Peyer's patch (tissue), 4 donors: Measurements from ENCODE around the gene RNF26. TPM values are rescaled to one million over a fixed set of nuclear protein-coding genes. Genes with fewer than 3 reads are reported as not detected.

Source experiments
- DNase-seq, 3 donors: peaks; one replicate each; pipeline ENCODE4 v3.0.0-alpha.2; 2017 to 2019
- H3K27ac ChIP-seq, 4 donors: fragments of 200-600 bp; sonication (generic); one replicate each; pipeline ENCODE4 v1.5.1; 2016 to 2019
- H3K27me3 ChIP-seq, 2 donors: fragments of 200-600 bp; sonication (generic); one replicate each; pipeline ENCODE4 v1.5.1; 2019
- H3K36me3 ChIP-seq, 3 donors: fragments of 200-600 bp; sonication (generic); one replicate each; pipeline ENCODE4 v1.5.1; 2016 to 2019
- H3K4me1 ChIP-seq, 4 donors: fragments of 200-600 bp; sonication (generic); one replicate each; pipeline ENCODE4 v1.5.1; 2016 to 2019
- H3K4me3 ChIP-seq, 4 donors: fragments of 200-600 bp; sonication (generic); 1 replicate in 3 of 4; 2 replicates in 1 of 4; pipeline ENCODE4 v1.5.1; 2016 to 2019; ENCODE audit warnings: mild to moderate bottlenecking in 1 of 4
- H3K9me3 ChIP-seq, 4 donors: fragments of 200-600 bp; sonication (generic); one replicate each; pipeline ENCODE4 v1.5.1; 2016 to 2019; ENCODE audit warnings: mild to moderate bottlenecking in 1 of 4
- CTCF ChIP-seq, 6 experiments: fragments of 450-650 bp in 4 of 6; fragments of 200-600 bp in 2 of 6; sonication (generic) in 1 of 6; IDR thresholded peaks; one replicate each; pipeline ENCODE4 v1.5.1; 2017 to 2019; ENCODE audit warnings: antibody characterized with exemption in 6 of 6, mild to moderate bottlenecking in 3 of 6, moderate library complexity in 1 of 6
- POLR2A ChIP-seq, 2 donors: fragments of 450-650 bp; IDR thresholded peaks; one replicate each; pipeline ENCODE4 v1.5.1; 2017; ENCODE audit warnings: antibody characterized with exemption in 2 of 2, mild to moderate bottlenecking in 2 of 2, moderate library complexity in 2 of 2
- total RNA-seq, 4 donors: library from RNA; depleted of rRNA; stranded (reverse); fragments of >200 nt; gene quantifications; one replicate each; pipeline ENCODE4 v1.1.0, GENCODE V29; 2016

Gene RNF26
- total RNA-seq, result 10 to 100 TPM; 15.5 to 23.4 (median 16.5) TPM

- no peaks in the 10 kb centered on the region for H3K36me3 ChIP-seq
- H3K4me1 ChIP-seq, result peaks cover 0 to 50% (median 7%) of the 10 kb centered on the region in 4 donors
- H3K27me3 ChIP-seq, result no peaks in the 10 kb centered on the region
- TF ChIP-seq CTCF (IDR thresholded peaks at IDR 0.05) (no peak), POLR2A (IDR thresholded peaks at IDR 0.05) (peak; percentile 47 to 55)
- peak within 1 kb of the TSS; percentile 78 to 90 (median 83) for H3K27ac ChIP-seq
- DNase-seq, result peak; percentile 94 to 98 (median 96)
- H3K4me3 ChIP-seq, result peak within 1 kb of the TSS; percentile 86 to 98 (median 92)
- no peaks in the 10 kb centered on the region for H3K9me3 ChIP-seq
Measured at GRCh38 chr11:119334174-119334930, at the start of gene RNF26. TSS of gene RNF26 (plus strand) at chr11:119334527. CDS start at chr11:119335123, 596 bp downstream.

GRCh38 chr11:119285431-119285830, 48.9 kb upstream of the RNF26 start:
- H3K4me3 ChIP-seq, result no peak overlapping the region
- no peak overlapping the region for H3K27ac ChIP-seq
- no peak for DNase-seq
- no peaks in the 10 kb centered on the region for H3K4me1 ChIP-seq
- peaks cover 0 to 36% (median 0%) of the 10 kb centered on the region in 3 donors for H3K36me3 ChIP-seq
- TF ChIP-seq CTCF (IDR thresholded peaks at IDR 0.05), result no peak
- TF ChIP-seq POLR2A (IDR thresholded peaks at IDR 0.05), result no peak
- H3K9me3 ChIP-seq, result no peaks in the 10 kb centered on the region
- no peaks in the 10 kb centered on the region for H3K27me3 ChIP-seq

GRCh38 chr11:119288219-119288618, 46.1 kb upstream of the RNF26 start:
- no peaks in the 10 kb centered on the region for H3K9me3 ChIP-seq
- H3K36me3 ChIP-seq, result peaks cover 0 to 44% (median 0%) of the 10 kb centered on the region in 3 donors
- H3K27ac ChIP-seq, result no peak overlapping the region
- no peaks in the 10 kb centered on the region for H3K27me3 ChIP-seq
- DNase-seq, result no peak
- no peaks in the 10 kb centered on the region for H3K4me1 ChIP-seq
- no peak overlapping the region for H3K4me3 ChIP-seq
- TF ChIP-seq CTCF (IDR thresholded peaks at IDR 0.05) (no peak), POLR2A (IDR thresholded peaks at IDR 0.05) (no peak)

- peaks cover 0 to 37% (median 0%) of the 10 kb centered on the region in 3 donors for H3K36me3 ChIP-seq
- H3K4me3 ChIP-seq, result no peak overlapping the region
- no peaks in the 10 kb centered on the region for H3K27me3 ChIP-seq
- H3K9me3 ChIP-seq, result no peaks in the 10 kb centered on the region
- H3K4me1 ChIP-seq, result no peaks in the 10 kb centered on the region
- H3K27ac ChIP-seq, result no peak overlapping the region
- DNase-seq, result no peak
- TF ChIP-seq CTCF (IDR thresholded peaks at IDR 0.05) (no peak), POLR2A (IDR thresholded peaks at IDR 0.05) (no peak)
Measured at GRCh38 chr11:119290894-119291497, 43.3 kb upstream of the RNF26 start.

- Histone ChIP-seq H3K4me1 (peaks cover 0 to 2% (median 0%) of the 10 kb centered on the region in 4 donors), H3K27me3 (no peaks in the 10 kb centered on the region), H3K4me3 (no peak overlapping the region), H3K36me3 (peaks cover 0 to 47% (median 0%) of the 10 kb centered on the region in 3 donors), H3K27ac (no peak overlapping the region), H3K9me3 (no peaks in the 10 kb centered on the region)
- DNase-seq, result no peak
- TF ChIP-seq POLR2A (IDR thresholded peaks at IDR 0.05), result no peak
Measured at GRCh38 chr11:119293461-119293860, 40.9 kb upstream of the RNF26 start.

GRCh38 chr11:119295178-119295577, 39.1 kb upstream of the RNF26 start:
- peaks cover 0 to 8% (median 0%) of the 10 kb centered on the region in 4 donors for H3K4me1 ChIP-seq
- peaks cover 0 to 51% (median 0%) of the 10 kb centered on the region in 3 donors for H3K36me3 ChIP-seq
- DNase-seq, result no peak
- no peaks in the 10 kb centered on the region for H3K27me3 ChIP-seq
- H3K27ac ChIP-seq, result no peak overlapping the region
- no peaks in the 10 kb centered on the region for H3K9me3 ChIP-seq
- TF ChIP-seq POLR2A (IDR thresholded peaks at IDR 0.05), result no peak
- TF ChIP-seq CTCF (IDR thresholded peaks at IDR 0.05), result no peak
- no peak overlapping the region for H3K4me3 ChIP-seq
